GM21390 (cell line): ENCODE measurements around the gene CMAS.
"Not testable (repeated sequence)": the region's sequence is repeated elsewhere in the genome, so short reads cannot be mapped to it uniquely, and the experiment has no call there.

Source experiments
- ATAC-seq: cut with Tn5 transposase; IDR thresholded peaks from one replicate; pipeline ENCODE4 v1.9.1; 2021; ENCODE audit not compliant: unreplicated experiment

Gene CMAS

DNA sequence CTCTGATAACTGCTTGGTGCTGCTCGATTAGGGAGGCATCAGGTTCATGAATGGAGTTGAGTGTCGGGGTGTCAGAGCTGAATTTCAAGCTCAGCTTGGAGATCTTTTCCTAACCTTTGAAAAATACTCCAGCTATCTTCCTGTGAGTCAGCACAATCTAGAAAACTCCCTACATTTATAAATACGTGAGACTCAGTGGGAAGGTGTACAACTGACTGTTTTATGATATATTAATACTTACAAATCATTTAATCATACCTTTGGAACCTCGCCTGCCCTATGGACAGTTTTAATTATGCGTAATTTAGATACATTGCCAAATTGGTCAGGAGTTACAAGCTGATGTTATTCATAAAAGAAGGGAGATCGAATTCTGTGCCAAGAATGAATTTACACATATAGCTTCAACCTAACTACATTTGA, 961 bp downstream of the CMAS start:
- no peak for ATAC-seq

GRCh38 chr12:22047494-22047893, 1.5 kb downstream of the CMAS start:
- no peak for ATAC-seq

- no peak for ATAC-seq
These were observed 2.5 kb downstream of the CMAS start for GRCh38 chr12:22048351-22049041.

DNA sequence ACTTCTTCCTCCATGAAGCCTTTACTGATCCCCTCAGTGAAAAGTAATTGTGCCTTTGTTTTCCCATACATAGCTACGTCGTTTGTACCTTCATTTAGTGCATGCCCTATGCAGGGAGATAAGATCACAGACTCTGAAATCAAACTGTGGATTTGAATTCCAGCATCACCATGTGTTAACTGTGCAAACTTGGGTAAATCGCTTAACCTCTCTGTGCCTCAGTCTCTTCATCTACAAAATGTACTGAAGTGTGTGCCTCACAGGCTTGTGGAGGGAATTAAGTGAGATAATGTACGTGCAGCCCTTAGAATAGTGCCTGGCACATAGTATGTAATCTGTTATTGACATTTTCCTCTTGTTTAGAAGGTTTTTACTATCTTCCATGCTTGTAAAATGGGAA, 4.1 kb downstream of the CMAS start:
- no peak for ATAC-seq

- ATAC-seq = no peak
These were observed 5.2 kb downstream of the CMAS start for GRCh38 chr12:22051114-22051698.

GRCh38 chr12:22052994-22053393, 7.0 kb downstream of the CMAS start:
- ATAC-seq = not testable (repeated sequence)

DNA sequence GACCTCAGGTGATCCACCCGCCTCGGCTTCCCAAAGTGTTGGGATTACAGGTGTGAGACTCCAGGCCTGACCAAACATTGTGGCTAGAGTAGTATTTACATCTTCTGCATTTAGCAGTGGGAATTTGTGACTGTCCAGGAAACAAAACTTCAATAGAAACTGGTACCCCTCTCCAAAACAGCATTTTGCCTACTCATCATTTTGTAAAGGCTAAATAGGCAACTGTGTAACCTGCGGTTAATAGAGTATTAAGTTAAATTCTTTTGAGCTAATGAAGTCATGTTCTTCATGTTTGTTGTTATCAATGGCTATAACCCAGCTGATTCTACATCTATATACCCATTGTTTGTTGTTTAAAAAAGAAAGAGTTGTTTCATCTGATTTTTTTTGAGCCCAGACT, 8.1 kb downstream of the CMAS start:
- no peak for ATAC-seq

GRCh38 chr12:22056607-22057006, 10.6 kb downstream of the CMAS start:
- no peak for ATAC-seq

GRCh38 chr12:22059976-22060647, 14.1 kb downstream of the CMAS start:
- ATAC-seq = no peak

DNA sequence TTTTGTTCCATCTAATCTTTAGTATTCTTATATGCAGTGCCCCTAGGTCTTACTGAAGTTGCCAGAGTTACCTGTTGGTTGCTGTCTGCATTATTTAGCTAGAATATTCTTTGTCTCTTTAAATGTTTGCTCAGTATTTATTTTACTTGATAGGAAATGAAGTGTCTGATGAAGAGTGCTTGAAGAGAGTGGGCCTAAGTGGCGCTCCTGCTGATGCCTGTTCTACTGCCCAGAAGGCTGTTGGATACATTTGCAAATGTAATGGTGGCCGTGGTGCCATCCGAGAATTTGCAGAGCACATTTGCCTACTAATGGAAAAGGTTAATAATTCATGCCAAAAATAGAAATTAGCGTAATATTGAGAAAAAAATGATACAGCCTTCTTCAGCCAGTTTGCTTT, 18.9 kb downstream of the CMAS start:
- no peak for ATAC-seq

- no peak for ATAC-seq
These were observed 20.3 kb downstream of the CMAS start for GRCh38 chr12:22066310-22066709.

DNA sequence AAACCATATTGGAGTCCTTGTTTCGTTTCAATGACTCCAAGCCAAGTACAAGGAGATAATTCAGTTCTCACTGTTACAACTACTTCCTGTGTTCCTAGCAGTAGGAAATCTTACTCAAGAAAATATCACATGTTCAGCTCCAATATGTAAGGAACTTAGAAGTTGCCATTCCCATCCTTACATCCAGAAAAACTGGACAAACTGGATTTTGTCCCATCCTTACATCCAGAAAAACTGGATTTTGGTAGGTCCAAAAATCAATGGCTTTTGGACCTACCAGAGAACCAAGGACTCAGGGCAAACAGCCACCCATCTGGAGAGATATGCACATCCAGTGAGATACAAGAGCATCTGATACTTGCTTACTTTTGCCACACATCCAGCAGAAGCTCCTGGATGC, 23.8 kb downstream of the CMAS start:
- ATAC-seq = no peak

GRCh38 chr12:22082190-22082701, 36.2 kb downstream of the CMAS start:
- ATAC-seq = no peak

GRCh38 chr12:22083167-22083566, 37.1 kb downstream of the CMAS start:
- no peak for ATAC-seq

- no peak for ATAC-seq
These were observed 38.8 kb downstream of the CMAS start for GRCh38 chr12:22084852-22085251.

GRCh38 chr12:22088886-22089285, 42.9 kb downstream of the CMAS start:
- no peak for ATAC-seq

DNA sequence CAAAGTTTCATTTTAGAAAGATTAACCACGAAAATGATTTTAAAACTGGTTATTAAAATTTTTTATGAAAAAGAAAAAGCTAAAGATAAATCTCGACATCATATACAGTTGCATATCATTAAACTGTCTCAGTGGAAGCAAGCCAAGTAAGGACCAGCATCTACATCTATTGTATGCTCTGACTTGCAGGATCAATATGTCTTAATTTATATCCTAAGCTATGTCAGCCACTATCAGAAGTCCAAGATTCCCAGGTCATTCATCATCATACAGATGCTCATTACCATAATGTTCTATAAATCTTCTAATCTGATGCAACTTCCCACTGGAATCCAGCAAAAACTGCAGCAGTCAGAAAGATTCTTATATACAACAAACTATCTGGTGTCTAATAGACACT, 43.5 kb downstream of the CMAS start:
- no peak for ATAC-seq

- not testable (repeated sequence) for ATAC-seq
These were observed 53.0 kb downstream of the CMAS start for GRCh38 chr12:22099062-22099461.

- no peak for ATAC-seq
These were observed 55.1 kb downstream of the CMAS start for GRCh38 chr12:22100958-22101748.

DNA sequence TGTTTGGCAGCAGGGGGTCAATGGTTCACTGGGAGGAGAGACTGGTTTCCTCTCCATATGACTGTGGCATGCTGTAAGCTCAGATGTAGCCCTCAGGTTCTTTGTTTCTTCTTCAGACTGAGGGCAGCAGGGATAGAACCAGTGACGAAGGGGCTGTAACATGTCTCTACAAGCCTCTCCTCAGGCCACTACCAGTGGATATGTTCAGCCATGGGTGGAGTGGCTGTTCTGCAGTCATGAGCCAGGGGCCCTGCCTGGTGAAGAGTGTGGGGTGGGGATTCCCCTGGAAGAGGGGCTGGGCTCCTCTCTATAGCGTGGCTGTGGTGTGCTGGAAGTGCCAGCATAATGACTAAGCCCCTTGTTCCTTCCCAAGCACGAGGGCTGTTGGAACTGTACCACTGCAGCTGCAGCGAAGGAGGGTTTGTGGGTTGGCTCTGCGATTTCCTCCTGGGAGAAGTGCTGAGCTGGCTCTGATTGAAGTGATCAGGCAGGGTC, 55.8 kb downstream of the CMAS start:
- ATAC-seq = no peak

DNA sequence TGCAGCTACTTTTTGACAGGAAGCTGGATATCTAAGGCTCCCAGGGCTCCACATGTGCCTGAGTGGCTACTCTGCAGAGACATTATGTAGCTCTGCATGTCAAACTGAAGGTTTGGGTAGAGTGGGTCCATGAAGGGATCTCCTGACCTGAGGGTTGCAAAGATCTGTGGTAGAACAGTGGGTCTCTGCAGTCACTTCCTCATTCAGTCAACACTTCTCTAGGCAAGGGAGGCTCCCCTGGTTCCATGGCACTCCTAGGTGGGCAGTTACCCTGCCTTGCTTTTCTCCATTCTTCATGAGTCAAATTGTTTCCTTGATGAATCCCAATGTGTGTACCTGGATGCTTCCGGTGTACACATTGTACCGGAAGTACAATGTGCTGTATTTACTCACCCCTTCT, 57.4 kb downstream of the CMAS start:
- no peak for ATAC-seq
